ENCODE measurements around the gene NUDCD2. TPM values are rescaled to one million over a fixed set of nuclear protein-coding genes. Genes with fewer than 3 reads are reported as not detected.
A peak's percentile ranks its signal among the peaks of the same experiment; 100 is the strongest.
"Not testable (repeated sequence)": the region's sequence is repeated elsewhere in the genome, so short reads cannot be mapped to it uniquely, and the experiment has no call there.

Gene NUDCD2
- total and polyA plus RNA-seq, 3 donors from 2014 or later = 11.4 to 25.7 (median 12.9) TPM

- Histone ChIP-seq H3K4me1 (peaks cover 23% of the 10 kb centered on the region), H3K27me3 (no peaks in the 10 kb centered on the region), H3K4me3 (no peak overlapping the region), H3K9me3 (no peaks in the 10 kb centered on the region), H3K36me3 (ENCODE audit: low read depth, missing control alignments) (no peaks in the 10 kb centered on the region), H3K27ac (peak overlapping the region; percentile 45 to 47)
- no peak for TF ChIP-seq CTCF (IDR thresholded peaks at IDR 0.05)
- TF ChIP-seq POLR2A (IDR thresholded peaks at IDR 0.05) = no peak
- intact Hi-C loops (cut with DNase I; ENCODE audit: low total_unique reads) = no loop called here
- DNase-seq = peak; percentile 19
- WGBS, 2 donors = 20 to 26% methylated on average over 3 of the region's 3 CpGs
Observed at GRCh38 chr5:163434401-163434866, 25.5 kb downstream of the NUDCD2 start.

- Histone ChIP-seq H3K4me3 (no peak overlapping the region), H3K27ac (no peak overlapping the region), H3K4me1 (peaks cover 12% of the 10 kb centered on the region), H3K9me3 (no peaks in the 10 kb centered on the region), H3K27me3 (no peaks in the 10 kb centered on the region), H3K36me3 (ENCODE audit: low read depth, missing control alignments) (no peaks in the 10 kb centered on the region)
- TF ChIP-seq CTCF (IDR thresholded peaks at IDR 0.05) (no peak), POLR2A (IDR thresholded peaks at IDR 0.05) (no peak)
- intact Hi-C loops (cut with DNase I; ENCODE audit: low total_unique reads) = no loop called here
- no peak for DNase-seq
- 44 to 46% methylated on average over 5 of the region's 5 CpGs for WGBS, 2 donors
Observed at GRCh38 chr5:163433271-163433670, 26.6 kb downstream of the NUDCD2 start.

- intact Hi-C loops (cut with DNase I; ENCODE audit: low total_unique reads) = no loop called here
- Histone ChIP-seq H3K36me3 (ENCODE audit: low read depth, missing control alignments) (no peaks in the 10 kb centered on the region), H3K9me3 (no peaks in the 10 kb centered on the region), H3K27me3 (no peaks in the 10 kb centered on the region), H3K27ac (no peak overlapping the region), H3K4me3 (no peak overlapping the region), H3K4me1 (peaks cover 9% of the 10 kb centered on the region)
- TF ChIP-seq CTCF (IDR thresholded peaks at IDR 0.05) (no peak), POLR2A (IDR thresholded peaks at IDR 0.05) (no peak)
- no peak for DNase-seq
- 95 to 96% methylated on average over 1 of the region's 1 CpG for WGBS, 2 donors
Observed at GRCh38 chr5:163432544-163432943, 27.4 kb downstream of the NUDCD2 start.

- H3K36me3 ChIP-seq (ENCODE audit: low read depth, missing control alignments); H3K4me1 ChIP-seq; DNase-seq; H3K27me3 ChIP-seq; H3K27ac ChIP-seq; intact Hi-C loops (cut with DNase I; ENCODE audit: low total_unique reads); H3K9me3 ChIP-seq; H3K4me3 ChIP-seq: not testable (repeated sequence)
- WGBS, 2 donors = 41 to 53% methylated on average over 4 of the region's 4 CpGs
Observed at GRCh38 chr5:163426128-163426527, 33.8 kb downstream of the NUDCD2 start.

GRCh38 chr5:163424836-163425235 lies 35.1 kb downstream of the NUDCD2 start:
- Histone ChIP-seq H3K9me3 (no peaks in the 10 kb centered on the region), H3K27me3 (no peaks in the 10 kb centered on the region), H3K4me1 (no peaks in the 10 kb centered on the region), H3K27ac (no peak overlapping the region), H3K36me3 (ENCODE audit: low read depth, missing control alignments) (no peaks in the 10 kb centered on the region), H3K4me3 (no peak overlapping the region)
- intact Hi-C loops (cut with DNase I; ENCODE audit: low total_unique reads) = no loop called here
- WGBS, 2 donors = 95 to 97% methylated on average over 1 of the region's 1 CpG
- TF ChIP-seq CTCF (IDR thresholded peaks at IDR 0.05) = no peak
- TF ChIP-seq POLR2A (IDR thresholded peaks at IDR 0.05) = no peak
- DNase-seq = no peak

GRCh38 chr5:163415673-163416072 lies 44.2 kb downstream of the NUDCD2 start:
- H3K36me3 ChIP-seq (ENCODE audit: low read depth, missing control alignments); H3K27me3 ChIP-seq; H3K4me3 ChIP-seq; H3K9me3 ChIP-seq; H3K27ac ChIP-seq; H3K4me1 ChIP-seq; DNase-seq; intact Hi-C loops (cut with DNase I; ENCODE audit: low total_unique reads): not testable (repeated sequence)
- 22 to 26% methylated on average over 15 of the region's 15 CpGs for WGBS, 2 donors
